Measurements from ENCODE around the gene PTPN14. TPM values are rescaled to one million over a fixed set of nuclear protein-coding genes. Genes with fewer than 3 reads are reported as not detected.

The PTPN14 gene
- total and polyA plus RNA-seq, 11 donors: 8.7 to 52.0 (median 33.5) TPM

DNA sequence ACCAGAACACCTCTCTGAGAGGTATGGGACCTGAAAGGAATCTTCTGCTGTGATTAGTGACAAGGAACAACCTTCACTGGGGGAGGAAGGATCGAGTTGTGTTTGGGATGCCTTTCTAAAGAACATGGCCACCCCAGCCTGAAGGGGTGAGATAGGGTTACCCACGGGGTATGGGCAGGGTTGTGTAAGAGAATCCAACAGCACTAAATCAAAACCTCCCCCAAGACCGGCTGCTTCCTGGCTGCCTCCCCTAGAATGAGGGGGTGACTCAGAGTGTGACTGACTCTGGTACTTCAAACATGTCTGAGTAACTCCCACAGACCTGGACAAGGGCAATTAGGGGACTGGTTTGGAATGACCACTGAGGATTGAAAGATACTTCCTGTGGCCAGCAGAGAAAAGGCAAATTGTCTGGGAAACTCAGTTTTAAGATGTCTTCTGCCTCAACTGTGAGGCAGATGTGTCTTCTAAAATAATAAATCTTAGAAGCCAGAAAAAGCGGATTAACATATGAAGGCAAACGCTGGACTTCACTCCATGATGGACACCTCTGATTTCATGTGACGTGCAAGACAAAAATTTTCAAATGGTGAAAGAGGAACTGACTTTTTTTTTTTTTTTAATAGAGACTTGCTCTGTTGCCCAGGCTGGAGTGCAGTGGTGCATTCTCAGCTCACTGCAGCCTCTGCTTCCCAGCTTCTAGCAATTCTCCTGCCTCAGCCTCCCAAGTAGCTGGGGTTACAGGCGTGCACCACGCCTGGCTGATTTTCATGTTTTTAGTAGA, 6.7 kb upstream of the PTPN14 start:
- no peaks in the 10 kb centered on the region for H3K36me3 ChIP-seq
- H3K4me3 ChIP-seq: no peak overlapping the region
- intact Hi-C loops (cut with DNase I): loop anchor here in 4 of 10 donors (10.0 kb wide), 4 partner anchors 143 to 223 kb away; no protein-coding TSS in a partner anchor
- peak in 1 of 5 donors; percentile 32 for DNase-seq
- H3K4me1 ChIP-seq: no peaks in the 10 kb centered on the region
- 69 to 80% (median 71%) methylated on average over 8 of the region's 8 CpGs for WGBS, 4 donors
- no peaks in the 10 kb centered on the region for H3K9me3 ChIP-seq
- TF ChIP-seq, protein P1, sequence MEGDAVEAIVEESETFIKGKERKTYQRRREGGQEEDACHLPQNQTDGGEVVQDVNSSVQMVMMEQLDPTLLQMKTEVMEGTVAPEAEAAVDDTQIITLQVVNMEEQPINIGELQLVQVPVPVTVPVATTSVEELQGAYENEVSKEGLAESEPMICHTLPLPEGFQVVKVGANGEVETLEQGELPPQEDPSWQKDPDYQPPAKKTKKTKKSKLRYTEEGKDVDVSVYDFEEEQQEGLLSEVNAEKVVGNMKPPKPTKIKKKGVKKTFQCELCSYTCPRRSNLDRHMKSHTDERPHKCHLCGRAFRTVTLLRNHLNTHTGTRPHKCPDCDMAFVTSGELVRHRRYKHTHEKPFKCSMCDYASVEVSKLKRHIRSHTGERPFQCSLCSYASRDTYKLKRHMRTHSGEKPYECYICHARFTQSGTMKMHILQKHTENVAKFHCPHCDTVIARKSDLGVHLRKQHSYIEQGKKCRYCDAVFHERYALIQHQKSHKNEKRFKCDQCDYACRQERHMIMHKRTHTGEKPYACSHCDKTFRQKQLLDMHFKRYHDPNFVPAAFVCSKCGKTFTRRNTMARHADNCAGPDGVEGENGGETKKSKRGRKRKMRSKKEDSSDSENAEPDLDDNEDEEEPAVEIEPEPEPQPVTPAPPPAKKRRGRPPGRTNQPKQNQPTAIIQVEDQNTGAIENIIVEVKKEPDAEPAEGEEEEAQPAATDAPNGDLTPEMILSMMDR (IDR thresholded peaks at IDR 0.05): no peak
- TF ChIP-seq POLR2A (IDR thresholded peaks at IDR 0.05): no peak
- no peak overlapping the region for H3K27ac ChIP-seq
- no peaks in the 10 kb centered on the region for H3K27me3 ChIP-seq
- peak in 2 of 4 donors; percentile 33 to 75 for ATAC-seq

DNA sequence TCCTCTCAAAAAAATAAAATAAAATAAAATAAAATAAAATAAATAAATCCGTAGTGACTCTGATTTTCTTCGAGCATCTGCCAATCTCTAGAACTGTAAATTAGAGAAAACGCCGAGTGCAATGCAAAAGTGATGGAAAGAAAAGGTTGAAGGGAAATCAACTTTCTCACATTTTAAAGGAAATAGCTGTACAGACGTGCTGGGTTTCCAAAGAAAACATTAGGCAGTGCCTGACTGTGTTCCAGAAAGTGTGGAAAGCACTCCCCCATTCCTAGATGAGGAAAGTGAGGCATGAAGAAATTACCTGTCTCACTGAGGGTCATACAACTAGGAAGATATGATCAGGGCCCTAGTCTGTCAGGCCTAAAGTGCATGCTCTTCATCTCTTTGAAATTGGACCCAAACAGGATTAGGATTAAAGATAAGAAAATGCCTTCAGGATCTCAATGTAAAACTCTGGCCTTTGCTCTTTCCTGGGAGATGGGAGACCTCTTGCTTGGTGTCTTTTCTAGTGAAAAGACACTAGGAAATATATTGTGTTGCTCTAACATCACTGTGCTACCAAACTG, 1.8 kb upstream of the PTPN14 start:
- Histone ChIP-seq H3K27me3 (peaks cover 0 to 20% (median 0%) of the 10 kb centered on the region in 9 donors), H3K9me3 (no peaks in the 10 kb centered on the region), H3K4me1 (peaks cover 0 to 31% (median 23%) of the 10 kb centered on the region in 12 donors), H3K36me3 (no peaks in the 10 kb centered on the region), H3K4me3 (no peak overlapping the region), H3K27ac (peak overlapping the region in 3 of 12 donors; percentile 98 to 99 (median 98))
- no peak for ATAC-seq
- 79 to 86% (median 81%) methylated on average over 5 of the region's 5 CpGs for WGBS, 4 donors
- DNase-seq: no peak
- intact Hi-C loops (cut with DNase I): loop anchor here in 4 of 10 donors (5.0 to 10.0 kb wide), 5 partner anchors 138 to 271 kb away; partner anchors contain the start of gene SMYD2 (in 1 of the 4)
- TF ChIP-seq, protein P1 (IDR thresholded peaks at IDR 0.05): no peak
- no peak for TF ChIP-seq POLR2A (IDR thresholded peaks at IDR 0.05)

DNA sequence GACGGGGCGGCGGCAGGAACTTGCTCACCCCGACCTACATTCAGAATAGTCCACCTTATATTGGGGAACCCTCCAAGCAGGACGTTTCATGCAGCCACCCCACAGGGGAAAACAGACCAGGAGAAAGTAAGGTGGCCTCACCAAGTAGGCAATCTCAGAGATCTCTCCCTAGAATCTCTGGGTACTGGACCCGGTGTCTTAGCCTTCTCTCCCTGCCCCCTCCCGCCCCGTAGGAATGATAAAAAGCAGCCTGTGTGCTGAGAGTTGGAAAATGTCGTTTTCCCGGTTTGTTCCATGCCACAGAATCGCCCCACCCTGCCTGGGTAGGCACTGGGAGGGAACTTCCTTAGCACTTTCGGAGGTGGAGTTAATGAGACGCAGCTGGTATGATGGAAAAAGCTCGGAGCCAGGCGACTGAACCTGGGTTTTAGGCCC, 789 bp upstream of the PTPN14 start:
- H3K4me3 ChIP-seq: peak overlapping the region; percentile 74 to 94 (median 89)
- peak overlapping the region; percentile 82 to 99 (median 98) for H3K27ac ChIP-seq
- peaks cover 0 to 41% (median 31%) of the 10 kb centered on the region in 12 donors for H3K4me1 ChIP-seq
- WGBS, 4 donors: 1 to 3% (median 2%) methylated on average over 13 to 15 of the region's 15 CpGs
- H3K9me3 ChIP-seq: no peaks in the 10 kb centered on the region
- TF ChIP-seq, protein P1 (IDR thresholded peaks at IDR 0.05): no peak
- no peak for TF ChIP-seq POLR2A (IDR thresholded peaks at IDR 0.05)
- no peaks in the 10 kb centered on the region for H3K36me3 ChIP-seq
- DNase-seq (peak; percentile 62 to 70 (median 66)), ATAC-seq (peak; percentile 41 to 62 (median 60))
- intact Hi-C loops (cut with DNase I): loop anchor here in 4 of 10 donors (5.0 to 10.0 kb wide), 5 partner anchors 137 to 270 kb away; partner anchors contain the start of gene SMYD2 (in 1 of the 4)
- H3K27me3 ChIP-seq: peaks cover 0 to 20% (median 0%) of the 10 kb centered on the region in 9 donors
